NCI-H748 (cell line): Measurements from ENCODE around the gene ARHGAP42.
"Not testable (repeated sequence)": the region's sequence is repeated elsewhere in the genome, so short reads cannot be mapped to it uniquely, and the experiment has no call there.

Experiments
- DNase-seq: peaks from one replicate; lab custom pipeline; 2025; ENCODE audit not compliant: unreplicated experiment; lab: John Stamatoyannopoulos, UW

The ARHGAP42 gene, protein sequence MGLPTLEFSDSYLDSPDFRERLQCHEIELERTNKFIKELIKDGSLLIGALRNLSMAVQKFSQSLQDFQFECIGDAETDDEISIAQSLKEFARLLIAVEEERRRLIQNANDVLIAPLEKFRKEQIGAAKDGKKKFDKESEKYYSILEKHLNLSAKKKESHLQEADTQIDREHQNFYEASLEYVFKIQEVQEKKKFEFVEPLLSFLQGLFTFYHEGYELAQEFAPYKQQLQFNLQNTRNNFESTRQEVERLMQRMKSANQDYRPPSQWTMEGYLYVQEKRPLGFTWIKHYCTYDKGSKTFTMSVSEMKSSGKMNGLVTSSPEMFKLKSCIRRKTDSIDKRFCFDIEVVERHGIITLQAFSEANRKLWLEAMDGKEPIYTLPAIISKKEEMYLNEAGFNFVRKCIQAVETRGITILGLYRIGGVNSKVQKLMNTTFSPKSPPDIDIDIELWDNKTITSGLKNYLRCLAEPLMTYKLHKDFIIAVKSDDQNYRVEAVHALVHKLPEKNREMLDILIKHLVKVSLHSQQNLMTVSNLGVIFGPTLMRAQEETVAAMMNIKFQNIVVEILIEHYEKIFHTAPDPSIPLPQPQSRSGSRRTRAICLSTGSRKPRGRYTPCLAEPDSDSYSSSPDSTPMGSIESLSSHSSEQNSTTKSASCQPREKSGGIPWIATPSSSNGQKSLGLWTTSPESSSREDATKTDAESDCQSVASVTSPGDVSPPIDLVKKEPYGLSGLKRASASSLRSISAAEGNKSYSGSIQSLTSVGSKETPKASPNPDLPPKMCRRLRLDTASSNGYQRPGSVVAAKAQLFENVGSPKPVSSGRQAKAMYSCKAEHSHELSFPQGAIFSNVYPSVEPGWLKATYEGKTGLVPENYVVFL

DNA sequence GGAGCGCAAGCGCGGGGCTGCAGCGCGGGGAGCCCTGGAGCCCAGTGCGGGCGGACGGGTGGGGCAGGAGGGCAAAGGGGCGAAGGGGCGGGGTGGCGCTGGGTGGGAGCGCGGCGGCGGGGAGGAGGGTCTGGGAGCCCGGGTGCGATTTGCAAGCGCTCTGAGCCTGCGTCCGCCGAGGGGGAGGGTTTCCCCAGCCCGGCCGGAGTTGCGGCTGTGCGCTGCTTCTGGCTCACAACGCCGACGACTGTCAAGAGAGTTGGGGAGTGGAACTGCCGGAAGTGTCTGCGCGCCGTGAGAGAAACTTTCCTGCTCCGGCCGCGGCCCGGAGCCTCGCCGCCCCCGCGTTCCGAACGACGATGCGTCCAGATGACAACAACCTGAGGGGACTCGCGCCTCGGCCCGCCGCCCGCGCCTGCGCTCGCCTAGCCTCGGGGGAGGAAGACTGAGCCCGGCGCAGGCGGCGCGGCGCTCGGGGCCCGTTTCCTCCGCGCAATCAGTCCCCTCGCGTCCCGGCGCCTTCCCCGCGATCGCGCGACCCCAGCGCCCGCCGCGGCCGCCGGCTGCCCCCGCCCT, at the start of gene ARHGAP42:
ARHGAP42 (plus strand) TSS at position 235 of the 576 bp plus-strand sequence. CDS start 391 bp downstream, outside the sequence.
- peak; percentile 57 for DNase-seq

DNA sequence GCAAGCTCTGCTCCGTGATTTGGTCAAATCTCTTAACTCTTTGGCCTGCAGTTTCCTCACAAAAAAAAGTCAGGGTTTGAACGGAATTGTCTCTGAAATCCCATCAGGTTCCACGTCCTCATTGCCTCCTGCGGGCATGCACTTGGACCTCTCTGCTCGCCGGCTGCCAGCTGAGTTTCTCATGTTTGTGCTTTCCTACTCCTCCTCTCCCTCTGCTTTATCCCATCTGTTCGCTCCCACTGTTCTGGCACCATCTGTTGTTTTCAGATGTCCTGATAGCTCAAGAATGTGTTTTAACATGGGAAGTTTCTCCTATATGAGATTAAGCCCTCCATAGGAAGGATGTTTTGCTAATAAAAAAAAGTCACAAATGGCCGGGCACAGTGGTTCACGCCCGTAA, 49.4 kb upstream of the ARHGAP42 start:
- DNase-seq, result no peak

DNA sequence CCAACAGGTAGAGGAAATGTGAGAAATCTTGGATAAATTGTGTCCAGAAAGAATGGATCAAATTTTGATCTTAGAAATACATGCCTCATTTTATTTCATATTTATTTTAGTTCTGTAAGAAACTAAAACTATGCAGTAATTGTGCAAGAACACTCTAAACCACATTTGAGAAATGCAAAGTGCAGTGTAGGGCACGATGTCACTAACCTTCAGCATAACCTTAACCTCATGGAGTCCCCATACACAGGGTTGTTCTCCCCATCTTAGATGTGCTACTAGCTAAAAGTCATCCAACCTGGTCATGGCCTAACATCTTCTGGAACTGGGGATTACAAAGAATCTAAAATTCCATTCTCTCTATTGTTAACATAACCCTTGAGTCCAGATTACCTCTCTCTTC, 48.4 kb upstream of the ARHGAP42 start:
- no peak for DNase-seq

DNA sequence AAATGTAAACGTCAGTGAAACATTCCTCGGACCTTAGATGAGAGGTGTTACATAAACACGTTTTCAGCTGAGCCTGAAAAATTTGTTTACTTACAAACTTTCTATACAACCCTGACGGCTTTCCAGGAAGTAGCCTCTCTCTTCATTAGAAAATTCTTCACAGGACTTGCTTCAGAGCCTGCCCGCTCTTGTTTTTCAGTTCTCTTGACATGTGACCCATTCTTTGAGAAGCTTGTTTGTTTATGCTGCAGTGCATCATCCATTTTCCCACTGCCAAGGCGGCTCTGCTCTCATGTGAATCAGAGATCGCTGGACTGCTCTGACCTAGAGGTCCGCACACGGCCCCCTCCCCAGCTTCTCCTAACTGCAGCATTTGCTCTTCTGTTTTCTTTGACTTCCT, 47.9 kb upstream of the ARHGAP42 start:
- DNase-seq, result no peak

DNA sequence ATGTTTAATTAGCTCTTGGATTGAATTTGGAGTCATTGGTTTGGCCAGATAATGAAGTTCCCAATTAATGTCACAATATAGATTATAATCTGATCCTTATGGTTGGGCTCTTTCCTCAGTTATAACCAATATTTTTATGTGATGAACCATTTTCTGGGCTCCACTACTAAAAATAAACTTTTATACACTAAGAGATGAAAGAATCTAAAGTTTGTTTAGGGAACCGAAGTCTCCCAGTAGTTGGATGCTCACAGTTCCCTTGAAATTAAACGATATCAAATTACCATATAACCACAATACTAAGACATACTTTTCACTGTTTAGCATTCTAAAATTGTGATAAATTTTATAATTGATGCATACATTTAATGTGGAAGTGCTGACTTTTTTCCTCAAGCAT, 47.0 kb upstream of the ARHGAP42 start:
- DNase-seq, result no peak

DNA sequence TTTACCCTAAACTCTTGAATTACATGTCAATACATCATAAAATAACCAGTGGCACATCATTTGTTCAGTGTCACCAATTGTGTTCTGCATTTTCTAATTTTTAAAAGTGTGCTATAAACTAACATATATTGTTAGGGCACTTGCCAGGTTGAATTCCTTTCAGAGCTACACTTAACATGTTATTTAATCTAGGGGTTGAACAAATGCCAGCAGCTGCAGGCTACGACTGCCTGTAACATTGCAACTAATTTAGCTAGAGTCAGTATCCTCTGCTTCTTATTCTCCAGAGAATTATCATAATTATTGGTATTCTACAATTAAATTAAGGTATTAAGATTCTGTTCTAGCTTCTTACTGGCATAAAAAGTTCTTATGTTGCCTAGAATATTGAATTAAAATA, 46.4 kb upstream of the ARHGAP42 start:
- DNase-seq, result no peak

DNA sequence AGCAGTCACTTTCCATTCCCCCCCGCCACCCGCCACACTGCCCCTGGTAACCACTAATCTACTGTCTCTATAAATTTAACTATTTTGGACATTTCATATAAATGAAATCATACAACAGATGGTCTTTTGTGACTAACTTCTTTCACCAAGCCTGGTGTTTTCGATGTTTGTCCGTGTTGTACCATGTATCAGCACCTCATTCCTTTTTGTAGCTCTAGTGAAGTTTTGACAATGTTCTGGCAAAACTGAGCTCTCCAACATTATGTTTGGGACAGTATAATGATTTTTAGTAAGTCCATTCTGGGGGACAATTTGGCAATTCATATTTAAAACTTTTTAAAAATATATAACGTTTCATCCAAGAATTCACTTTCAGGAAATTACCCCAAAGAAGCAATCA, 45.6 kb upstream of the ARHGAP42 start:
- DNase-seq, result no peak

DNA sequence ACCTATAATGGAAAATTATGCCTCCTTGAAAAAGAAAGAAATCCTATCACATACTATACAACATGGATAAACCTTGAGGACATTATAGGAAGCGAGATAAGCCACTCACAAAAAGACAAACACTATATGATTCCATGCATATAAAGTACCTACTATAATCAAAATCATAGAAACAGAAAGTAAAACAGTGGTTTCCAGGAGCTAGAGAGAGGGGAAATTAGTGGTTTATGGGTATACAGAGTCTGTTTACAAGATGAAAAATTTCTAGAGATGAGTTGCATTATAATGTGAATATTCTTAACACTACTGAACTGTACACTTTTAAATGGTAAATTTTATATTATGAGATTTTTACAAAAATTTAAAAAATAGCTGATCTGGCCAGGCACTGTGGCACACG, 40.5 kb upstream of the ARHGAP42 start:
- no peak for DNase-seq

DNA sequence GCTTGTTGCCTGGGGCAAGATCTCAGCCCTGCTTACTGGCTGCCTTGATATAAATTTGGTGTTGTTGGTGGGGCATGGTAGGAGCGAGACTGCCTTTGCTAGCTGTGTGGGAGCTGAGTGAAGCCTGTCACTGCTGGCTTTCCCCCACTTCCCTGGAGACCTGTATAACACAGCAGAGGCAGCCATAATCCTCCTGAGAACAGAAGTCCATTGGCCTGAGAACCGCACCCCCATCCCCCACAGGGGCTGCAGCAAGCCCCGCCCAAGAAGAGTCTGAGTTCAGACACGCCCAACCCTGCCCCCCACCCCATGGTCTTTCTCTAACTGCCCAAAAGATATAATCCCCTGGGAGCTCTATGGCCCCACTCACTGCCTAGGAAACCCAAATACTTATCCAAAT, 39.2 kb upstream of the ARHGAP42 start:
- no peak for DNase-seq

DNA sequence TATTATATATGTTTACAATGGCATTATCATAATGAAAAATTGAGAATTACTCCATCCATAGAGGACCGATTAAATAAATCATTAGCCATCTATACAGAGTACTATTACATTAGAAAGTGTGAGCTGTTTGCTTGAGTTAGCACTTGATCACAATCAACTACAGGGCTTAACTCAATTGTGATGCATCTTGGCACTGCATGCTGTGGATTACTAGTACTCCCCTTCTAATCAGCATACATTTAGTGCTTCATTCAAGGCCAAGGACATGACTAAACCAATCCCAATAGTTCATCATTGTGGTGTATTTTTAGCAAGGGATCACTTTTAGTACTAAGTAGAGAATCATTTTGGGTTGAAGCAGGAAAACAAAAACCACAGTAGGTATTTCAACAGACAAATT, 23.5 kb upstream of the ARHGAP42 start:
- DNase-seq, result no peak

DNA sequence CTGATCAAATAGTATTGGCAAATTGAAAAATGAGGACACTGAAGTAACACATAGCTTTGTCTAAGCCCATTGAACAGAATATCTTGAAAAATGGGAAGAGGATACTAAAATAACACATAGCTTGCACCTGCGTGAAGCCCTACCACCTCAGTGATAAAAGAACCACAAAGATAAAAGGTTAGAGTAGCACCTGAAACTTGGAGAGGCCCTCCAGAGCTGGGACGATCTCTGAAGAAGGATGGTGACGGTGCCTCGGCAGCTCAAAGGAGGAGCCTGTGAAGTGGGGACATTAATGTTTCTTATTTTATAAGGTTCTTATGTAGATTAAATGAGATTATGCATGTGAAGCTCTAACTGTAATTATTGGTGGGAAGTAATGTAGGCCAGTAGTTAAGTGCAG, 23.1 kb upstream of the ARHGAP42 start:
- DNase-seq, result no peak

DNA sequence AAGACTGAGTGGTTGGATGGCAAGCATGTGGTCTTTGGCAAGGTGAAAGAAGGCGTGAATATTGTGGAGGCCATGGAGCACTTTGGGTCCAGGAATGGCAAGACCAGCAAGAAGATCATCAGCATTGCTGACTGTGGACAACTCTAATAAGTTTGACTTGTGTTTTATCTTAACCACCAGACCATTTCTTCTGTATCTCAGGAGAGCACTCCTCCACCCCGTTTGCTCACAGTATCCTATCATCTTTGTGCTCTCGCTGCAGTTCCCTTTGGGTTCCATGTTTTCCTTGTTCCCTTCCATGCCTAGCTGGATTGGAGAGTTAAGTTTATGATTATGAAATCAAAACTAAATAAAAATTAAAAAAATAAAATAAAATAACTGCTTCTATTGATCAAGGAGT, 20.3 kb upstream of the ARHGAP42 start:
- DNase-seq, result not testable (repeated sequence)

DNA sequence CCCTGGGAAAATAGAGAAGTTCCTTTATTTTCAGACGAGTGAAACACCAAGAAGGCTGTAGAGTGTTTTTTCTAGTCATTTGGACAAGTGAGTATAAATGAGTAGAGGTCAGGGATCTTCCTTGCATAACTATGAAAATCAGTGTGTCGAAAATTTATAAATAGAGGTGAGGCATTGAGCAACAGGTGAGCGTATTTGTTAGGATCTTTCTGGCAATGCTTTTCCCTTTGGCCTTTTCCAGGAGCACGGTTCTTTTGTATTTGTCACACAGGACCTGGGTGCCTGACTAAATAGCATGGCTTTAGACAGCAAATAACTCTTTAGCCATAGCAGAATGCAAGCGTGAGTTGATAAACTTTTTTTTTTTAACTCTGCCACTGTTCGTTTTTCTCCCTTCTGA, 19.6 kb upstream of the ARHGAP42 start:
- DNase-seq, result no peak

DNA sequence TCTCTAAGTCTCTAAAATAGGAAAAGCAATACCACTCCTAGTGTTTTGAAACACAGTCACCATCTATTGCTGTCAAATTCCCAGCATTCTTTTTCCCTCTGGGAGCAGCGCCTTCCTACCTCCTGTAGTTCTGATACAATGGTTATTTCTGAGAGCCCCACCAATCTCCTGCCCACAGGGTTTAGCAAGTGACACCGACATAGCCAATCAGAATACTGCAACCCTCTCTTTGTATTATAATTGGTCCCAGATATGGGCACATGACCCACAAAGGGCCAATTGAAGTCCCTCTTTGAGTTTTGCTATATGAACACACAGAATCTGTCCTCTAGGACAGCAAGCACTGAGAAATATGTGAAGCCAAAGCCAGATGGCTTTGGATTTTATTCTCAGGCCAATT, 16.9 kb upstream of the ARHGAP42 start:
- DNase-seq, result no peak

DNA sequence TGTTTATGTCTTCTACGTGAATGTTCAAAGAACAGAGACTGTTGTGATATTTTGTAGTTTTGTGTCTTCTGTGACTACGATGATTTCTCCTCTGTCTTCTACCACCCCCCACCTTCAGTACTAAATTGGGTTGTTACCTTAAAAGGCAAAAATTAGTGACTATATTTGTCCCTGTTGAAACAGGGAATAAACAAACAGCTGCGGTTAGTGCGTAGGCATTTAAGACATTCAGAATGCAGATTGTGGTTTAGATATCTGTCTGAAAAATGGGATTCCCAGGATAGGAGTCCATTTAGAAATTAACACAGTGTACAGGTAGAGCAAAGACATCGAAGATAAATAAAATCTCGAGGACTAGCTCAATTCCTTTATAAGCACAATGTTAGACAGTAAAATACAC, 15.6 kb upstream of the ARHGAP42 start:
- no peak for DNase-seq

DNA sequence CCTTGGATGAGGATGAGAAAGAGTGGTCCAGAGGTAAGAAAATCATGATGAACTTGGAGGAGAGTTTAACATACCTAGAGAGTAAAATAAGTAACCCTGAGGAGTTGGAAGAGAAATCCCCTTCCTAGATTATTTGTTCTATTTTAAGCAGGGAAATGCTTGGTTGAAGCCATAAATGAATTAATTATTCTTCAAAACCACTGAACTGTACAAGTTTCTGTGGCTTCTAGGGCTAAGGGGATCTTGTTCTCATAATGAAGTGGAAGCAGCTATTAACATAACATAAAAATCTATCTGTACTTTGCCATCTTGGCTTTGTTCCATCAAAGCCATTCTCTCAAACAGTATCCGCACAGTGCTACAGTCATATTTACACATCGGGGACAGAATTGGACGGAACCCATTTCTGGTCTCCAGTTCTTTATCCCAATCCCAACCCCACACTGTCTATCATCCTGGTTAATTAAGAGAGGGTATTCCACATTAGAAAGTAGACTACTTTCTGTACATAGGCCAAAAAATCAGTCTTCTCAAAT, 14.5 kb upstream of the ARHGAP42 start:
- no peak for DNase-seq

DNA sequence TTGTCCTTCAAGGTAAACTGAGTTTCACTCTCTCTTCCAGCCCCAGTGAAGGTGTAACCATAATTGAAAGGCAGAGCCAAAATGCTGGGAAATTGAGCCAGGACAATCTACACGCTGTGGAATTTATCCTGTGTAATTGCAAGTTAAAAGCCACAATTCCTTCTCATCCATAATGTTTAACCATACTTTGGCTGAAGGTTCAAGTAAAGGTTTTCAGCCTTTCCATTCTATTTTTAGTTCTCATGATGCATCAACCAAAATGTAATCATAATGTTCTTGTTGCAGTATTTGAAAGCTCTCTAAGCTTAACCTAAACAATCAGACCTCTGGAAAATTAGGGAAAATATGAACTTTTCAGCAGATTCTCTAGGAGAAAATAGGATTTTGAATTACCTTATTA, 14.0 kb upstream of the ARHGAP42 start:
- DNase-seq, result no peak

DNA sequence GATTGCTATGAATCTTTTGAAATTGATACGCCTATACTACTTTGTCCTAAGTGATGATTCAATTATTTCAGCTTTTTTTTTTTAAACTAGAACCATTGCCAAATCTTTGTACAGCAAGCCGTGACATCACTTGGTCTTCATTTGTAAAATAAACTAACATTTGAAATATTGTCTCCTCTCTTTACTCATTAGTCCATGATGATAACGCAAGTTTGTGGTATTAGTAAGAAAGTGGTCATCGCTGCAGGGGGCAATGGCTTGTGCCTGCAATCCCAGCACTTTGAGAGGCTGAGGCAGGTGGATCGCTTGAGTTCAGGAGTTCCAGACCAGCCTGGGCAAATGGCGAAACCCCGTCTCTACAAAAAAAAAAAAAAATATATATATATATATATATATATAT, 12.9 kb upstream of the ARHGAP42 start:
- DNase-seq, result no peak

DNA sequence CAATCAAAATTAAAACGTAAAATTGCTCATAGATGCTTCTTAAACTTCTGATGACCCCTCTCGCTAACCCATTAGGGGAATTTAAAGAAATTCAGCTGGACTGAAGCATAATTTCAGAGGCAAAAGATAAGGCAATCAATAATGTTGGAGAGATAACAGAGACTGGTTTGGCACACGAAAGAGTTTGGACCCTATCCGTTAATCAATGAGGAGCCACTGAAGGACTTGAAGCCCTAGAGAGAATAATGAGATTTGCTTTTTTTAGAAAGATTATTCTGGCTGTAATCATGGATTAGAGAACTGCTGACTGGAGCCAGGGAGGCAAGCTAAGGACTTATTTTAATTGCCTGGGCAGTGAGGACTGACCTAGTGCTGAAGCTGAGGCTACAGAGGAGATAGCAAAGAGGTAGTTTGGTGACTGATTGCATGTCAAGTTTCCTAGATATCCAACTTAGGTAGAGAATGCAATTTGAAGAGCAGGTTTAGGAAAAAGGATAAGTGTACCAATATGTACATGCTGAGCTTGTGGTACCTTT, 11.9 kb upstream of the ARHGAP42 start:
- DNase-seq, result no peak

DNA sequence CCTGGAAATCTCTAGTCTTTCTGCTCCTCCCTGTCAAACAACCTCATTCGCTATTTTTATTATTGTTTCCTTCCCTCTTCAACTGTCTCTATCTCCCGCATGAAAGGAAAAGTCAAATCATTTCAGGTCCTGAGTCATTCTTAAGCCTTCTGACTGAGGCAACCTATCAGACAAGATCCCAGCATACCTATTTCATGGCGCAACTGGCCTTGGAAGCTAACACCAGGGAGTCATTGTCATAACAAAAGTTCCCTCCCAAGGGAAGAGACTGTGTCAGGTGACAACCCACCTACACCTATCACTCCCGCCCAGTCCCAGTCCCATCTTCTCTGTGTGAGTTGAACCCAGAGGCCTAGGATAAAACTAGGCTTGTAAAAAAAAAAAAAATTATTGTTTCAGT, 10.2 kb upstream of the ARHGAP42 start:
- DNase-seq, result no peak

DNA sequence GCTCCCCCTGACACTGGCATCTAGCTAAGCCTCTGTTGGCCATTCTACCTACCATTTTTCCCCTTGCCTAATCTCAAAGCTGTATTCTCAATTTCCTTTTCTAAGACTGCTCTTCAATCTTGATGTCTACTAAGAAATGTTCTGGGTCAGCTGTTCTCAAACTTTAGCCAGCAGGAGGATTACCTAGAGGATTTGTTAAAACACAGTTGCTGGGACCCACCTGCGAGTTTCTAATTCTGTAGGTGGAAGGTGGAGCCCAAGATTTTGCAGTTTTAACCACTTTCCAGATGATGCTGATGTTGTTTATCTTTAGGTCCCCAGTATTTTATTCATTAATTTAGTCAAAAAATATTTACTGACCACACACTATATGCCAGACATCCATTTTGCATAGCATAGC, 9.3 kb upstream of the ARHGAP42 start:
- no peak for DNase-seq
